HG02840 (cell line): ENCODE results near the gene SHISA5.
"Not testable (repeated sequence)": the region's sequence is repeated elsewhere in the genome, so short reads cannot be mapped to it uniquely, and the experiment has no call there.

ENCODE experiments used
- ATAC-seq: cut with Tn5 transposase; IDR thresholded peaks from one replicate; pipeline ENCODE4 v1.9.1; 2021; ENCODE audit warnings: mild to moderate bottlenecking, moderate library complexity, moderate number of reproducible peaks; ENCODE audit not compliant: unreplicated experiment, low FRiP score

Gene SHISA5

DNA sequence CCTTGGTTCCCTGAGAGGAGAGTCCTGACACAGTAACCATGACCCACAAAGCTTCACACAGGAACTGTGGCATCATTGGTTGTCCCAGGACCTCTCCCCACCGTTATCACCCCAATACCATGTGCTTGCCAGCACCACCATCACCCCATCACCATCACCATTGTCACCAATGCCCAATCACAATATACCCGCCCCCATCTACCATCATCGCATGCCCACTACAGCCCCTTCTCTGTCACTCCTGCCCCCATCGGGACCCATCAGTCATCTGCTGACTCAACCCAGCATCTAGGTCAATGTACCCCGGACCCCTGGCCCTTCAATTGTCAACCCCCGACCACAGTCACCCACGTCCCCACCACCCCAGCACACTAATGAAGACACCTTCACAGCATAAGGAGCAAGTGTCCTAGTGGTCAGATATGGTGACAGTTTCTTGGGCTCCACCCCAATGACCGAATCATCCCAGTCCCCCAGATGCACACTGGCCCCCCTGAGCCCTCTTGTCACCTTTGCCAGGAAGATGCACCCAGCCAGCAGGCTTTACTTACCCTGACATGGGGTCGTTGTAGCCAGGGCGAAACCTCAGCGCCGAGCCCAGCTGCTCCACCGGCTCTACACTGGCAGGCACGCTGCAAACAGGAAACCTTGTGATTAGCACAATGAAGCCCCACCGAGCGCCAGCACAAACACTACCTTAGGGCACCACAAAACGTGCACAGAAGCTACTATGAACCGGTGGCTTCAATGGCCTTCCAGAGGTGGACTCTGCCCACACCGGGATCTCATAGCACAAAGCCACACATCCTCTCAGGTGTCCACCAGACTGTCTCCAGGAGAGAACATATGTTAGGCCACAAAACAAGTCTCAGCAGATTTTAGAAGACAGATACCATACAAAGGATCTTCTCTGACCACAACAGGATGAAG is 25.1 kb downstream of the SHISA5 start:
- ATAC-seq: no peak

DNA sequence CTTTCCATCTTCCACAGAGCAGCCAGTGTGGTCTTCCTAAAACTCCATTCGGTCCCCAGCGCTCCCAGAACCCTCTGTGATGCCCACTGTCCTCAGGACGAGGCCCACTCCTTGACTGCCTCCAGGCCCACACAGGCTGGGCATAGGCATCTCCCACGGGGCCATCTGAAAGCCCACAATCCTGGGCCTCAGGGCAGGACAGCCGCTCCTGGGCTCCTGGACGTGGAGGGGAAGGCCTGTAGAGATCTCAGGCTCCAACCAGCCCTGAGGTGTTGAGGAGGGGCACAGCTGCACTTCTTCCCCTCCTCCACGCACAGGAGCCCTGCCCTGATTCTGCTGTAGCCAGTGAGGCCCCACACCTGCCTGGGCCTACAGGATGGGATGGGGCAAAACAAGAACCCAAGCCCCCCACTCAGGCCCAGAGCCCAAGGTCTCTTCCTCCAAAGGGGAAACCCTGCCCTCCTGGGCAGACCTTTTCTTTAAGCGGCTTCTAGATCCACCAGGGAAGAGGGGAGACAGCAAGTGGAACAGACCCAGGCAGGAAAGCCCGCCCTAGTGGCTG is 25.9 kb downstream of the SHISA5 start:
- ATAC-seq: no peak

DNA sequence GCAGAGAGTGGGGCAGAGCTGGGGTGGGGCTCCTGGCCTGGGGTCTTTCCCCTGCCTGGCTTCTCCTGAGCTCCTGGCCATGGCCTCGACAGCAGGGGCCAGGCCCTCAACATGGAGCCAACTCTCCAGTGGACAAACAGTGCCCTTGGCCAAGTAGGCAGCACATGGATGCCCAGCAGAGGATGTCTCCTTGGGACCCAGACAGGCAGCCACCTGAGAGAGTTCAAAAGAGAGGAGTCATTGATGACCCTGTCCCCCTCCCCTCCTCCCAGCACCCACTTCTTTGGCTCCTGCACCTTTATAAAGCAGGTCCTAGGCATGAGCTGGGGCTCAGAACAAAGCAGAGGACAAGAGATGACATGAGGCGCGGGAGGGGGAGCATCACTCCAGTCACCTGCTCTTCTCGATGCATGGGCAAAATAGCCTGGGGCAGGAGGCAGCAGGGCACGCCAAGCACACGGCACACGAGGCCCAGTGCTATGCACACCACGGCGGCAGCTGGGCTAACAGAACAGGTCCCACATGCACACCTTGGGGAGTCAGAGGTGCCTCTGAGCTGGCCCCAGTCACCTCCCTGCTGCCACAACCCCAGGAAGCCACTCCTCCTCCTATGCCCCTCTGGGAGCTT is 27.4 kb downstream of the SHISA5 start:
- no peak for ATAC-seq

DNA sequence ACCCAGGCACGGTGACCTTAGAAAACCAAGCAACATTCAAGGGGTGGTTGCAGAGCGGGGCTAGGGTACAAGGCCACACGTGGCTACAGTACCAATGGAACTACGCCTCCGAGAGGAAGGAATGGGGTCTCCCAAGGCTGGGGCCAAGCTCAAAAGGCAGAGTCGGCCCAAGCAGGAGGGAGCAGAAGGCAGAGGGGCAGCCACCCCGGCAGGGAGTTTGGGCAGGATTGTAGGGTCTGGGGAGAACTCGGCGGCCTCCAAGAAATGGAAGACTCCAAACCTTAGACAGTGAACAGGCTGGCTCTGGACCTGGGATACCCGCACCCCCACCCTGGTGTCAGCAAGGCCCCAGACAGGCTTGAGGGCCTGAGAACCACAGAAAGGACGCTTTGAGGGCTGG is 28.8 kb downstream of the SHISA5 start:
- ATAC-seq: no peak

DNA sequence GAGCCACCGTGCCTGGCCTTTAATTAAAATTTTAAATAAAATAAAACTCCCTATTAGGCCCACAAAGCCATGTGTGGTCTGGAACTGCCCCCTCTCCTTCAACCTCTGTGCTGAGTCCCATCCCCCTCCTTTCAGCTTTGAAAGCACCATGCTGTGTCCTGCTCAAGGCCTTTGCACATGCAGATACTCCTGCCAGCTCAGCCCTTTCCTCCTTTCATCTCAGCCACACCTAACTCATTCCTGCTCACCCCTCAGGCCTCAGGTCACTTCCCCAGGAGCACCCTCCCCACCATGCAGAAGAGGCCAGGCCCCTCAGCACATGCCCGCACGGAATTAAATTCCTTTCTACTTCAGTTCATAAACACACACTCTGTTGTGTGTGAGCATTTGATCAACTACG is 29.4 kb downstream of the SHISA5 start:
- no peak for ATAC-seq

DNA sequence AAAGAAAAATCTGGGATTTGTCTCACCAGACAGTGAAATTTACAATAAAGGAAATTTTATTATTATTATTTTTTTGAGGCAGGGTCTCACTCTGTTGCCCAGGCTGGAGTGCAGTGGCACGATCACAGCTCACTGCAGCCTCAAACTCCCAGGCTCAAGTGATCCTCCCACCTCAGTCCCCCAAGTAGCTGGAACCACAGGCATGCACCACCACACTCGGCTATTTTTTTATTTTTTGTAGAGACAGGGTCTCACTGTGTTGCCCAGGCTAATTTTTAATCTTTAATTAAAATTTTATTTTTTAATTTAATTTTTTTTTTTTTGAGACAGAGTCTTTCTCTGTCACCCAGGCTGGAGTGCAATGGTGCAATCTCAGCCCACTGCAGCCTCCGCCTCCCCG is 29.9 kb downstream of the SHISA5 start:
- ATAC-seq: not testable (repeated sequence)

DNA sequence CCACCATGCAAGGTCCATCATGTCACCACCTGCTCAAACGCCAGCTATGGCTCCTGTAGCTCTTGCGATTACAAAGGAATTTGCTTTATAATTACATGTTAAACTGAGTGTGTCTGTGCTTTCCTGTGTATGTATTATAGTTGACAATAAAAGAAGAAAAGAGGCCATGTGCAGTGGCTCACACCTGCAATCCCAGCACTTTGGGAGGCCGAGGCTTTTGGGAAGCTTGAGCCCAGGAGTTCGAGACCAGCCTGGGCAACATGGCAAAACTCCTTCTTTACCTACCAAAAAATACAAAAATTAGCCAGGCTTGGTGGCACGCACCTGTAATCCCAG is 30.4 kb downstream of the SHISA5 start:
- no peak for ATAC-seq

DNA sequence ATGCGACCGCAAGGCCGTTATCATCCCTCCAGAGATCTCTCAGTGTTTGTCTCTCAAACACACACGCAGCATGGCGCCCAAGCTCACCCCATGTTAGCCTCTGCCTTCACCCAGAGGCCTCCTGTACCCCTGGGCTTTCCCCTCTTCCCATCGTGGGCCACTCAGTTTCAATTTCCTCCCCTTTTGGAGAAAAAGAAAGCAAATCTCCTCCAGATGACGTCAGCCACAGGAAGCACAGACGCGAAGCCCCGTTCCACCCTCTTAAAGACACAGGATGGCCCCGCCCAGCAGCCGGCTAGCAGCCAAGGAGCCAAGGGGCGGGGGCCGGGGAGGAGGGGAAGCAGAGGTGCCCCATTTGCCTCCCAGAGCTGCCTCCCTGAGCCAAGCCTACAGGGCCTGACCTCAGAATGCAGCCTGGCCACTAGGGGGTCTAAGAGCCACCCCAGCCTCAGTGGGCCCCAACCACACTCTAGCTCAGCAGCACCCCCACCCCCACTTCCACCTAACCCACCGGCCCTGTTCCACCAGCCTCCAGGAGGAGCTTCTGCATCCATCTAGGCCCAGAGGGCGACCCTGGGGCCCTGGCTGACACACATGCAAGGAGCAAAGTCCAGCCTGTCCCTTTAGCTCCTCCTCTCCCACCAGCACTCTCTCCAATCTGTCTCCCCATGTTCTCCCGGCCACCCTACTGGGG is 30.9 kb downstream of the SHISA5 start:
- peak; percentile 77 for ATAC-seq

DNA sequence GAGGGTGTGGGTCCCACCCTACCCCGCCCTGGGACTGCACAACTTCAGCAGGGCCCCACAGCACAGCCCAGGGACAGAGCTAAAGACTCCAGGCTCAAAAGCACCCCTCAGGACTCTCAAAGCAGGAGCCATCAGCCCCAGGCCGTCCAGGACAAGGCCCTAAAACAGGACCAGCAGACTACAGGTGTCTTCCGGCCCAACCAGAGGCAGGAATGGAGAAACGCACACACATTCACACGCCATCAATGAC is 31.4 kb downstream of the SHISA5 start:
- ATAC-seq: no peak

DNA sequence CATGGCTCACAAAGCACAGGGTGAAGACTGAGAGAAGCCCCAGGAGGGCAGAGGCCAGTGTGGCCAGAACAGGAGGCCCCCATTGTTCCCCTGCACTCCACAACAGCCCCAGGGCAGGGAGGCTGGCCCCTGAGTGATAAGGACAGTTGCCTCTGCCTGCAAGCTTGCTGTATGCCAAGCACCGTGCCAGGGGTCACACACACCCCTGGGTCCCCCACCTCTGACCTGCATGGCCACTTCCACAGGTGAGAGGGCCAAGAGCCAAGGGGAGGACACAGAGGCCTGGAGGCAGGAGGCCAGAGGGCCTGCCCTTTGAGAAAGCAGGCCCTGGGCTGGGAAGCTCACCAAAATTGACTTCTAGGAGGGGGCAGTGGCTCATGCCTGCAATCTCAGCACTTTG is 33.7 kb downstream of the SHISA5 start:
- no peak for ATAC-seq

DNA sequence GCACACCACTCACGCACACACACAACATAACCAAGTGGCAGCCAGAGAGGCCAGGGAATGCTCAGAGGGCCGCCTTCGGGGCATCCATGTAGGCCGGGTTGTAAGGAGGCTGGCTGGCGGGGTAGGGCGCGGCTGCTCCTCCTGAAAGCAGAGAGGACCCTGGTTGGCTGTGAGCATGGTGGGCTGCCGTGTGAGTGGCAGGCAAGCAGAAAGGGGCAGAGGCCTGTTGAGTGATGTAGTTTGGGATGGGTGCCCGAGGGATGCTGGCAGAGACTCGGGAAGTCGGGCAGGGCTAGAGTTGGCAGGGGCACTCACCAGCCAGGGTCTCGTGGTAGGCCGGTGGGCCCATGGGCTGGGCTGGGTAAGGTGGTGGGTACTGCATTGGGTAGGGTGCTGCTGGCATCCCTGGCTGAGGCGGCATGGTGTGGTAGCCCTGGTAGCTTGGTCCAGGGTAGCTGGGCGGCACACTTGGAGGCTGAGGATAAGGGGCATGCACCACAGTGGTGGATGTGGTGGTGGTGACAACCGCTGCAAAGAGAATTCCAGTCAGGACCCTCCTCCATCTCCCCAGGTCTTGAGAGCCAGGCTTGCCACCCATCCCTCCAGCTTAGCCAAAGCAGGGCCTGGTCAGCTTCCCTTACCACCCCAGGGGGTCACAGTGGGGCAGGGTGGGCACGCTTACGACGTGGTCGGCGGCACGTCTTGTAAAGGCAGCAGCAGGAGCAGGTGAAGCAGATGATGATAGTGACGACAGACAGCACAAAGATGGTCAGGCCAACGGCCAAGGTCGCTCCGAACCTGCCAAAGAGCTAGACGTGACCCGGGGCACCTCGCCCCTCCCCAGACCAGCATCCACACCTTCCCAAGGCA is 34.7 kb downstream of the SHISA5 start:
- no peak for ATAC-seq

DNA sequence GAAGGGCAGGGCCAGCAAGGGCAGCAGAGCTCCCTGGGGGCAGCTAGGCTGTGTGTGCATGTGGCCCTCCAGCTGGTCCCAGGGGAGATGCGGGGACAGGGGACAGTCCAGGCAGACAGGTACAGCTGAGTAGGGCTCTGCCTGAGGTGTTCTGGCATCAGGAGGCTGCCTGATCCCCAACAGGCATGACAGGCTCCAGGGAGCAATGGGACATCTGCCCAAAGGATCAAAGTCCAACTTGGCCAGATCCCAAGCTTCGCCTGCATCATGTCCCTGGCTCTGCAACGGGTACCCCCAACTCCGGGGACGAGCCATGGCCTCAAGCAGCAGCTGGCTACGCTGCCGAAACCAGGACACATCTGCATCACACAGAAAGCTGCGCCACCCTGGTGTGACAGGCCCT is 35.6 kb downstream of the SHISA5 start:
- no peak for ATAC-seq

DNA sequence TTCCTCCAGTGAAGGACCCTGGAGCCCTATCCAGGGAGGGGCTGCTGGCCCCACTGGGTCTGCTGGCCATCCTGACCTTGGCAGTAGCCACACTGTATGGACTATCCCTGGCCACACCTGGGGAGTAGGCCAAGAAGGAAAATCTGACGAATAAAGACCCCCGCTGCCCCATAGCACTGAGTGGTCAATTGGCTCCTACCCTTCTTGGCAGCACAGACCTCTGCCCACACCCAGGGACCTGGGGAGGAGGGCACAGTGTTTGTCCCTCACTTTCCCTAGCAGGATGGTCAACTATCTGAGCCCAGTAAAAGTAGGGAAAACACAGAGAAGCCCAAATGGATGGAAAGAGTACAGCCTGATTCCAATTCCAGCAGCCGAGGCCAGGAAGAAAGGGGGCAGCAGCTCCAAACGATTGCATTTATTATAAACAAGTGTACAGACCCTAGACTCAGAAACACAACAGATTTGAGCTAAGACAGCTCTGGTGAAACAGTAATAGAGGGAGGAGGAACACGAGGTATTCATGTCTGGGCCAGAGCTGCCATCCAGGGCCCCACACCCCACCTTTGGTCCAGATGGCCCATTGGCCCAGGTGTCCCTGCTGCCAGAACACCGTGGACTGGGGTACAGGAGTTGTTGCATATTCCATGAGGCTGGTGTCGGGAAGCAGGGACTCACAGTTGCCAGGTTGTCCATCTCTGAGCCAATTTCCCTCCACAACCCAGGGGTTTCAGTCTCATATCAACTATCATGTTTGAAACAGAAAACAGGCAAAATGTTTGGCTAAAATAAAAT is 36.3 kb downstream of the SHISA5 start:
- no peak for ATAC-seq

DNA sequence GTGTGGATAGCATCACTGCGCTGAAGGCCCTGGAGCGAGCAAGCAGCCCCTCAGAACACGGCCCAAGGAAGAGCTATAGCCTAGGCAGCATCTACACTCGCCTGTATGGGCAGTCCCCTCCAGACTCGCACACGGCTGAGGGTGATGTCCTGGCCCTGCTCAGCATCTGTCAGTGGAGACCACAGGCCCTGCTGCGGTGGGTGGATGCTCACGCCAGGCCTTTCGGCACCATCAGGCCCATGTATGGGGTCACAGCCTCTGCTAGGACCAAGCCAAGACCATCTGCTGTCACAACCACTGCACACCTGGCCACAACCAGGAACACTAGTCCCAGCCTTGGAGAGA is 36.9 kb downstream of the SHISA5 start:
- no peak for ATAC-seq

DNA sequence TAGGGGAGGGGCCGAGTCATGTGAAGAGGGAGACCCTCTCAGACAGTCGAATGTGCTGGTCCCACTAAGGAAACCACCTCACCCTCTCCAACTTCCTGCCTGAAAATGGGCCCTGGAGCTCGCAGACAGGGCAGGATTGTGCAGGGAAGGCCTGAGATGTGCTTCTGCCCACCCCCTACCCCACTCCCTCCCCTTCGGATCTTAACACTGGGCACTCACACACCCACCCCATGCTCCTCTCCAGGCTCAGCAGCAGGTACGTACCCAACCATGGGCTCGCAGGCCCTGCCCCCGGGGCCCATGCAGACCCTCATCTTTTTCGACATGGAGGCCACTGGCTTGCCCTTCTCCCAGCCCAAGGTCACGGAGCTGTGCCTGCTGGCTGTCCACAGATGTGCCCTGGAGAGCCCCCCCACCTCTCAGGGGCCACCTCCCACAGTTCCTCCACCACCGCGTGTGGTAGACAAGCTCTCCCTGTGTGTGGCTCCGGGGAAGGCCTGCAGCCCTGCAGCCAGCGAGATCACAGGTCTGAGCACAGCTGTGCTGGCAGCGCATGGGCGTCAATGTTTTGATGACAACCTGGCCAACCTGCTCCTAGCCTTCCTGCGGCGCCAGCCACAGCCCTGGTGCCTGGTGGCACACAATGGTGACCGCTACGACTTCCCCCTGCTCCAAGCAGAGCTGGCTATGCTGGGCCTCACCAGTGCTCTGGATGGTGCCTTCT is 37.4 kb downstream of the SHISA5 start:
- peak; percentile 5 for ATAC-seq

DNA sequence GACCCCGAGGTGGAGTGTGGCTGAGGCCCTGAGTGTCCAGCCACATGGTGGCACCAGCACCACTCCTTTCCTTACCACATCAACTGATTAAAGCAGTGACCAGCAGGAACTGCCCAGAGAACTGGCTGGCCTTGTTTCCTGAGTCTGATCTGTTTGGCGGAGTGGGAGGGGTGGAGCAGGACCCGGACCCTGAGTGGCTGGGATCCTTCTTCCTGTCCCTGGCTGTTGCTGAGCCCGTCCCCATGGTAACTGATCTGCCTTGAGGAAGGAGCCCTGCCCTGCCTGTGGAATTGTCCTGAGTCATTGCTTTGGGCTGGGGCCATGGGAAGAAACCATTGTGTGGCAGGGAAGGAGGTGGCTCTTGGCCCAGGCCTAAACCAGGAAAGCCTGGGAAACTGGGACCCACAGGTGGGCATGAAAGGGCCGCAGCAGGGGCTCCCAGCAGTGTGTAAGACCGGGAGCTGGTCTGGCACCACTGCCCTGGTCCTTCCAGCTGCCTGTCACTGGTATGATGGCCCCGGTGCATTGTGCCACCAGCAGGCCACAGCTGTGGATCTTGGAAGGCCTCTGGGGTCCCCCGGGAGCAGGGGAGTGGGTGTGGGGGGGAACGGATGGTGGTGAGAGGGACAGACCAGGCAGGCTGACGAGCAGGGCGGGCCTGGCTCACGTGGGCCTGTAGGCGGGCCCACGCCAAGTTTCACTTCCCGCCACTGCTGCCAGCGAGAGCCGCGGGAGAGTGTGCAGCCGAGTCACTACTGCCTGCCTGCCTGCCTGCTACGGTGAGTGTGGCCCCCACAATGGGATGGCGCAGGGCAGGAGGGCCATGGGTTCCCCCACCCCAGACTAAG is 38.2 kb downstream of the SHISA5 start:
- peak; percentile 66 for ATAC-seq

DNA sequence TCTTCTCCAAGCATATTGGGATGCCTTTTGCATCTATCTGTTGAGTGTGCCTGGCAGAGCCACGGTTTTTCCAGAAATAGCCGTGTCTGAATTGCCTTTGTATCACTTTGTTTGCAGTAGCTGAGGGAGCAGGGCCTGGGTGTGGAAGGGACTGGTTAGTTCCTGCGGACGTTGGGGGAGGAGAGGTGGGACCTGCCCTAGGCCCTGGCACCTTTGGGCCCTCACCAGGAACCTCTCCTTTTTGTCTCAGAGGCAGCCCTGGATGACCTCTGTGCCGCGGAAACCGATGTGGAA is 38.8 kb downstream of the SHISA5 start:
- no peak for ATAC-seq

DNA sequence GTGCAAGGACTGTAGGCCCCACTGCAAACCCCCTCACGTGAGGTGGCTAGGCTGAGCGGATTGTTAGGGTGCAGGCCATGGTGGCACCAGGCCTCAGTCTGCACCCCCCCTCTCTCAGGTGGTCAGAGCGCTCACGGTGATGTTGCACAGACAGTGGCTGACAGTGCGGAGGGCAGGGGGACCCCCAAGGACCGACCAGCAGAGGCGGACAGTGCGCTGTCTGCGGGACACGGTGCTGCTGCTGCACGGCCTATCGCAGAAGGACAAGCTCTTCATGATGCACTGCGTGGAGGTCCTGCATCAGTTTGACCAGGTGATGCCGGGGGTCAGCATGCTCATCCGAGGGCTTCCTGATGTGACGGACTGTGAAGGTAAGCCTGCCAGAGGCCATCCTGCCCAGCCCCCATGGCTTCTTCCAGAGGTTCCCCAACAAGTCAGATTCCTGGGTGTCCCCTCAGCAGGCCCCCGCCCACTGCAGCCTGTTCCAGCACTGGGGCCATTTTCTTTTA is 39.2 kb downstream of the SHISA5 start:
- no peak for ATAC-seq
